GM23338 (cell line): ENCODE results near the gene TXNDC2. TPM values are rescaled to one million over a fixed set of nuclear protein-coding genes. Genes with fewer than 3 reads are reported as not detected.

Source experiments
- ATAC-seq: fragments of 200-7000 bp; cut with Tn5 transposase; 3 replicates; pipeline ENCODE4 v1.9.1; 2020
- DNase-seq: peaks from one replicate; pipeline ENCODE4 v3.0.0-alpha.2; 2015; ENCODE audit warnings: low spot score
- H2AFZ ChIP-seq: fragments of 200-600 bp; sonication (generic); 2 replicates; pipeline ENCODE4 v1.8.0; 2016; ENCODE audit warnings: antibody characterized with exemption, mild to moderate bottlenecking, moderate library complexity
- H3F3A ChIP-seq: fragments of 200-600 bp; sonication (generic); replicated peaks from 2 replicates; pipeline ENCODE4 v1.8.0; 2017; ENCODE audit warnings: antibody characterized with exemption, mixed run types, low read depth
- H3K27ac ChIP-seq: fragments of 200-600 bp; sonication (generic); 2 replicates; pipeline ENCODE4 v1.6.1; 2016; ENCODE audit warnings: low read depth
- H3K27me3 ChIP-seq: fragments of 200-600 bp; sonication (generic); 2 replicates; pipeline ENCODE4 v1.8.0; 2016; ENCODE audit warnings: mild to moderate bottlenecking, mixed run types, moderate library complexity; ENCODE audit not compliant: insufficient read depth
- H3K36me3 ChIP-seq: fragments of 200-600 bp; sonication (generic); 2 replicates; pipeline ENCODE4 v1.8.0; 2016; ENCODE audit warnings: mild to moderate bottlenecking; ENCODE audit not compliant: insufficient read depth
- H3K4me1 ChIP-seq: fragments of 200-600 bp; sonication (generic); 2 replicates; pipeline ENCODE4 v1.8.0; 2016; ENCODE audit warnings: mild to moderate bottlenecking, moderate library complexity; ENCODE audit not compliant: insufficient read depth
- H3K4me2 ChIP-seq: fragments of 200-600 bp; sonication (generic); 2 replicates; pipeline ENCODE4 v1.7.1; 2017; ENCODE audit warnings: mixed run types
- H3K4me3 ChIP-seq: fragments of 200-600 bp; sonication (generic); 2 replicates; pipeline ENCODE4 v1.6.1; 2016; ENCODE audit warnings: mixed run types
- H3K79me2 ChIP-seq: fragments of 200-600 bp; sonication (generic); replicated peaks from 2 replicates; pipeline ENCODE4 v1.8.0; 2017; ENCODE audit warnings: mild to moderate bottlenecking; ENCODE audit not compliant: insufficient read depth
- H3K9me2 ChIP-seq: fragments of 200-600 bp; sonication (generic); 2 replicates; pipeline ENCODE4 v1.8.0; 2017; ENCODE audit not compliant: insufficient read depth
- H4K20me1 ChIP-seq: fragments of 200-600 bp; sonication (generic); replicated peaks from 2 replicates; pipeline ENCODE4 v1.8.0; 2017; ENCODE audit warnings: mild to moderate bottlenecking; ENCODE audit not compliant: insufficient read depth
- H3K27ac Mint-ChIP-seq: 2 replicates; pipeline ENCODE4 v1.8.0; 2020; ENCODE audit warnings: inconsistent platforms, mild to moderate bottlenecking, moderate library complexity, mixed read lengths
- H3K27me3 Mint-ChIP-seq: 3 replicates; pipeline ENCODE4 v1.8.0; 2022; ENCODE audit warnings: low read depth, mild to moderate bottlenecking, moderate library complexity, mixed read lengths, inconsistent platforms; ENCODE audit not compliant: insufficient read depth, poor library complexity
- H3K36me3 Mint-ChIP-seq: 3 replicates; pipeline ENCODE4 v1.8.0; 2021; ENCODE audit warnings: low read depth, mild to moderate bottlenecking, inconsistent platforms, moderate library complexity, mixed read lengths
- H3K4me1 Mint-ChIP-seq: 3 replicates; pipeline ENCODE4 v1.8.0; 2020; ENCODE audit warnings: mild to moderate bottlenecking, inconsistent platforms, mixed read lengths
- H3K4me3 Mint-ChIP-seq: 3 replicates; pipeline ENCODE4 v1.8.0; 2021; ENCODE audit warnings: moderate library complexity, mild to moderate bottlenecking, inconsistent platforms, mixed read lengths
- H3K9me3 Mint-ChIP-seq: 3 replicates; pipeline ENCODE4 v1.8.0; 2020; ENCODE audit warnings: moderate library complexity, mild to moderate bottlenecking, inconsistent platforms, mixed read lengths
- CREB1 ChIP-seq: fragments of 250-450 bp; sonication (Bioruptor Pico); IDR thresholded peaks from 2 replicates; pipeline ENCODE4 v1.5.0; 2020; ENCODE audit warnings: low read depth, mild to moderate bottlenecking, moderate library complexity
- CTCF ChIP-seq, 2 experiments: fragments of 200-600 bp in 1 of 2; sonication (generic) in 1 of 2; conservative IDR thresholded peaks; 2 replicates each; pipeline versions ENCODE4 v1.5.1 to v1.6.1; 2016 to 2017; ENCODE audit warnings: antibody characterized with exemption in 2 of 2, low read depth in 2 of 2, mild to moderate bottlenecking in 2 of 2, moderate library complexity in 1 of 2
- ETS1 ChIP-seq: IDR thresholded peaks from 2 replicates; pipeline ENCODE4 v1.6.1; 2016; ENCODE audit warnings: antibody characterized with exemption
- EZH2 ChIP-seq: fragments of 200-600 bp; sonication (generic); IDR thresholded peaks from one replicate; pipeline ENCODE4 v1.8.0; 2017; ENCODE audit warnings: antibody characterized with exemption, mild to moderate bottlenecking, low read depth; ENCODE audit not compliant: unreplicated experiment
- EZH2phosphoT487 ChIP-seq: fragments of 200-600 bp; sonication (generic); IDR thresholded peaks from one replicate; pipeline ENCODE4 v1.8.1; 2018; ENCODE audit warnings: antibody characterized with exemption; ENCODE audit not compliant: unreplicated experiment
- JUNB ChIP-seq: IDR thresholded peaks from one replicate; pipeline ENCODE4 v1.6.1; 2016; ENCODE audit warnings: antibody characterized with exemption; ENCODE audit not compliant: unreplicated experiment
- NANOG ChIP-seq: IDR thresholded peaks from 2 replicates; pipeline ENCODE4 v1.6.1; 2016; ENCODE audit warnings: antibody characterized with exemption, borderline replicate concordance
- POLR2AphosphoS5 ChIP-seq: IDR thresholded peaks from 2 replicates; pipeline ENCODE4 v1.6.1; 2016; ENCODE audit warnings: antibody characterized with exemption, low read depth
- REST ChIP-seq: IDR thresholded peaks from one replicate; pipeline ENCODE4 v1.6.1; 2018; ENCODE audit warnings: antibody characterized with exemption; ENCODE audit not compliant: unreplicated experiment
- STAT1 ChIP-seq: IDR thresholded peaks from one replicate; pipeline ENCODE4 v1.6.1; 2016; ENCODE audit warnings: antibody characterized with exemption; ENCODE audit not compliant: unreplicated experiment
- ZNF114 ChIP-seq: fragments of 250-450 bp; sonication (Bioruptor Pico); IDR thresholded peaks from 2 replicates; pipeline ENCODE4 v1.5.0; 2020; ENCODE audit warnings: mild to moderate bottlenecking, moderate library complexity
- ZNF331 ChIP-seq: fragments of 250-450 bp; sonication (Bioruptor Pico); IDR thresholded peaks from 2 replicates; pipeline ENCODE4 v1.5.0; 2020; ENCODE audit warnings: low read depth, mild to moderate bottlenecking, moderate library complexity
- ZNF462 ChIP-seq: fragments of 250-450 bp; sonication (Bioruptor Pico); IDR thresholded peaks from 2 replicates; pipeline ENCODE4 v1.5.0; 2020; ENCODE audit warnings: mild to moderate bottlenecking, moderate library complexity
- polyA plus RNA-seq: library from polyadenylated mRNA; unstranded; fragments of >200 nt; fragmentation: Nextera tagmentation; extraction: Ambion mirVana; gene quantifications from 2 replicates; pipeline ENCODE4 v1.2.1, GENCODE V29; 2016
- total RNA-seq: library from RNA; depleted of rRNA; stranded (reverse); fragments of >200 nt; shearing (Covaris generic); gene quantifications from 2 replicates; pipeline ENCODE4 v1.2.3, GENCODE V29; 2014

Gene TXNDC2
- total and polyA plus RNA-seq, 2 experiments from 2014 or later, result 0.16 TPM; not detected in 1

GRCh38 chr18:9874728-9875127, 11.0 kb upstream of the TXNDC2 start:
- H3K4me2 ChIP-seq, result no peak overlapping the region

More at GRCh38 chr18:9874728-9875127, 11.0 kb upstream of the TXNDC2 start:
- no peak for ATAC-seq
- TF ChIP-seq STAT1 (no peak), NANOG (no peak), POLR2AphosphoS5 (no peak), CTCF (conservative IDR thresholded peaks at IDR 0.05; ENCODE audit: low read depth in 2 of 2) (no peak), ZNF114 (CRISPR knock-in tag) (no peak), ZNF331 (CRISPR knock-in tag) (no peak), EZH2 (no peak), ZNF462 (CRISPR knock-in tag) (no peak), EZH2phosphoT487 (no peak), CREB1 (CRISPR knock-in tag) (no peak), REST (no peak), ETS1 (no peak), JUNB (no peak)
- Mint-ChIP-seq H3K27me3 (peaks cover 7% of the 10 kb centered on the region), H3K36me3 (no peaks in the 10 kb centered on the region), H3K9me3 (no peaks in the 10 kb centered on the region; the same call in 2 of the 3 replicates), H3K4me3 (no peak overlapping the region), H3K27ac (no peak overlapping the region), H3K4me1 (peaks cover 25% of the 10 kb centered on the region)
- no peak for DNase-seq
- H4K20me1 ChIP-seq, result no peaks in the 10 kb centered on the region
- no peak overlapping the region for H2AFZ ChIP-seq
- H3K79me2 ChIP-seq, result no peaks in the 10 kb centered on the region
- no peaks in the 10 kb centered on the region for H3K27me3 ChIP-seq
- no peak overlapping the region for H3K27ac ChIP-seq
- peaks cover 9% of the 10 kb centered on the region for H3K4me1 ChIP-seq
- peaks cover 4% of the 10 kb centered on the region; the same call in 1 of the 2 replicates for H3K9me2 ChIP-seq
- no peak overlapping the region for H3K4me3 ChIP-seq
- no peaks in the 10 kb centered on the region for H3K36me3 ChIP-seq
- H3F3A ChIP-seq, result no peaks in the 10 kb centered on the region
